GM12801 (cell line): Measurements from ENCODE around the gene CBLN3.

Source experiments
- TF ChIP-seq, protein P1 (sequence below): IDR thresholded peaks from one replicate; pipeline ENCODE4 v1.5.1; 2011; ENCODE audit warnings: control low read depth; ENCODE audit not compliant: insufficient read length; ENCODE audit errors: extremely low read depth

Gene CBLN3

GRCh38 chr14:24409956-24410355, 19.5 kb downstream of the CBLN3 start:
- TF ChIP-seq, protein P1, sequence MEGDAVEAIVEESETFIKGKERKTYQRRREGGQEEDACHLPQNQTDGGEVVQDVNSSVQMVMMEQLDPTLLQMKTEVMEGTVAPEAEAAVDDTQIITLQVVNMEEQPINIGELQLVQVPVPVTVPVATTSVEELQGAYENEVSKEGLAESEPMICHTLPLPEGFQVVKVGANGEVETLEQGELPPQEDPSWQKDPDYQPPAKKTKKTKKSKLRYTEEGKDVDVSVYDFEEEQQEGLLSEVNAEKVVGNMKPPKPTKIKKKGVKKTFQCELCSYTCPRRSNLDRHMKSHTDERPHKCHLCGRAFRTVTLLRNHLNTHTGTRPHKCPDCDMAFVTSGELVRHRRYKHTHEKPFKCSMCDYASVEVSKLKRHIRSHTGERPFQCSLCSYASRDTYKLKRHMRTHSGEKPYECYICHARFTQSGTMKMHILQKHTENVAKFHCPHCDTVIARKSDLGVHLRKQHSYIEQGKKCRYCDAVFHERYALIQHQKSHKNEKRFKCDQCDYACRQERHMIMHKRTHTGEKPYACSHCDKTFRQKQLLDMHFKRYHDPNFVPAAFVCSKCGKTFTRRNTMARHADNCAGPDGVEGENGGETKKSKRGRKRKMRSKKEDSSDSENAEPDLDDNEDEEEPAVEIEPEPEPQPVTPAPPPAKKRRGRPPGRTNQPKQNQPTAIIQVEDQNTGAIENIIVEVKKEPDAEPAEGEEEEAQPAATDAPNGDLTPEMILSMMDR, result no peak

DNA sequence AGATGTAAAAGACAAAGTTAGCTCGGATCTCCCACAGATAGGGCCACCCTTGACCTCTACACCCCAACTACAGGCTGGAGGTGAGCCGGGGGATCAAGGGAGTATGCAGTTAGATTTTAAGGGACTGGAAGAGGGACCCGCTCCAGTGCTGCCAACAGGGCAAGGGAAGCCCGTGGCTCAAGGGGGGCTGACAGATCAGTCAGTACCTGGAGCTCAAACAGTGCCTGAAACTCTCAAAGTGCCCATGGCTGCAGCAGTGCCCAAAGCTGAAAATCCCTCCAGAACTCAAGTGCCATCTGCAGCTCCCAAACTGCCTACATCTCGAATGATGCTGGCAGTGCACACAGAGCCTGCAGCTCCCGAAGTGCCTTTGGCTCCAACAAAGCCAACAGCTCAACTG, 20.3 kb downstream of the CBLN3 start:
- TF ChIP-seq, protein P1, result no peak

DNA sequence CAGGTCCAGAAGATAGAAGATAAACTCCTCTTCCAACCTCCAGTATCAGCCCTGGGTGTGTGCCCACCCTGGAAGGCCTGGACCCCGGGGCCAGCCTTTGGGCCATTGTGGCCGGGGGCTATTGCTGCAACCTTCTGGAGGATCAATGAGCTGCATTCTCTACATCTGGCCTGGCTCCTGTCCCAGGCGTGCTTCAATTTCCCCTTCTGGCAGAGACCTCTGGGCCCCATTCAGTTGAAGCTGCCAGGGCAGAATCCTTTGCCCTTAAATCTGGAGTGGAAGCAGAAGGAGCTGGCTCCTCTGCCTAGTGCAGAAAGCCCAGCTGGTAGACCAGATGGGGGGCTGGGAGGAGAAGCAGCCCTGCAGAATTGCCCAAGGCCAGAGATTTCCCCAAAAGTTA, 20.7 kb downstream of the CBLN3 start:
- TF ChIP-seq, protein P1, result no peak

- TF ChIP-seq, protein P1, result no peak
Observed at GRCh38 chr14:24407608-24408325, 21.7 kb downstream of the CBLN3 start.

GRCh38 chr14:24406416-24406815, 23.1 kb downstream of the CBLN3 start:
- TF ChIP-seq, protein P1, result no peak

DNA sequence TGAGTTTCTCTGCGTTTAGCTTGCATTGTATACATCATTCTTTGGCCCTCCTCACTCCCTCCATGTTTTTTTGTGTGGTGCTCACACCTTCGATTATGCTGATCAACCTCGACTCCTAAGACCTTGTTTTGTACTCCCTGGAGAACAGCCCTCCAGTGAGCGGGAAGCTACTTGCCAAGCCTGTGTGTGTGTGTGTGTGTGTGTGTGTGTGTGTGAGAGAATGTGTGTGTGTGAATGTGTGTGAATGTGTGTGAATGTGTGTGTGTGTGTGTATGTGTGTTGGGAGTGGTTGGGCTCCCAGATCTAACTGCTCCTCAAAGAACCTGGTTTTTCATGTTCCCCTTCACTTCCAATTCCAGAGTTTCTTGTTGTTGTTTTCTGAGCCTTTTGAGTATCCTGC, 24.7 kb downstream of the CBLN3 start:
- TF ChIP-seq, protein P1, result no peak

DNA sequence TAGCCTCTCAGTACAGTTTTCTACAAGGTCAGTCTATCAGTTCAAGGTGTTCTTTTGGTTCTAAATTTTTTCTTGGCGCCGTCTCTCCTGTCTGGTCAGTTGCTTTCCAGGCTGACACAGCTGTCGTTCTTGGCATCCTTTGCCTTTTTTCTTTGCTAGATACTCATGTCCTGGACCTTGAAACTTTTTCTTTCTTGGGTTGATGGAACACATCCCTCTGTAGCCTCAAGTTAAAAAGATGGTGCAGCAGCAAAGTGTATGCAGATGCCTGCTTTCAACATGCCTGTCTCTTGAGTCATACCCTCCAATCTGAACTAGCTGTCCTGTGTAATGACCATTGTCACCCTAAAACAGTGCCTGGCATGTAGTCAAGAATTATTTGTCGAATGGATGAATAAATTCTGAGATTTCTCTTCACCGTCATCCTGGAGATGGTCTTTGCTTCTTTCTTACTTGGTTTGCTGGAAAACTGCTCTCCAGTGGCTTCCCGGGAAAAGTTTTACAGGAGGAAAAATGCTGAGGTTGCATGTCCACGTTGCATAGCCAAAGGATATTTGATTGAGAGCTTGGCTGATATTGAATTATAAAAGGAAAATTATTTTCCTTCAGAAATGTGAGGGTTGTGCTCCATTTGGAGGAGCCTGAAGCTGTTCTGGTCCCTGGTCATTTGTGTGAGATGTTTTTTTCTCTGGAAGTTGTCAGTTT, 26.0 kb downstream of the CBLN3 start:
- TF ChIP-seq, protein P1, result no peak
